Measurements from ENCODE around the gene CEPT1. TPM values are rescaled to one million over a fixed set of nuclear protein-coding genes. Genes with fewer than 3 reads are reported as not detected.
"Not testable (repeated sequence)": the region's sequence is repeated elsewhere in the genome, so short reads cannot be mapped to it uniquely, and the experiment has no call there.

CEPT1 gene
- total and polyA plus RNA-seq, 5 donors: 8.3 to 20.2 (median 18.4) TPM

DNA sequence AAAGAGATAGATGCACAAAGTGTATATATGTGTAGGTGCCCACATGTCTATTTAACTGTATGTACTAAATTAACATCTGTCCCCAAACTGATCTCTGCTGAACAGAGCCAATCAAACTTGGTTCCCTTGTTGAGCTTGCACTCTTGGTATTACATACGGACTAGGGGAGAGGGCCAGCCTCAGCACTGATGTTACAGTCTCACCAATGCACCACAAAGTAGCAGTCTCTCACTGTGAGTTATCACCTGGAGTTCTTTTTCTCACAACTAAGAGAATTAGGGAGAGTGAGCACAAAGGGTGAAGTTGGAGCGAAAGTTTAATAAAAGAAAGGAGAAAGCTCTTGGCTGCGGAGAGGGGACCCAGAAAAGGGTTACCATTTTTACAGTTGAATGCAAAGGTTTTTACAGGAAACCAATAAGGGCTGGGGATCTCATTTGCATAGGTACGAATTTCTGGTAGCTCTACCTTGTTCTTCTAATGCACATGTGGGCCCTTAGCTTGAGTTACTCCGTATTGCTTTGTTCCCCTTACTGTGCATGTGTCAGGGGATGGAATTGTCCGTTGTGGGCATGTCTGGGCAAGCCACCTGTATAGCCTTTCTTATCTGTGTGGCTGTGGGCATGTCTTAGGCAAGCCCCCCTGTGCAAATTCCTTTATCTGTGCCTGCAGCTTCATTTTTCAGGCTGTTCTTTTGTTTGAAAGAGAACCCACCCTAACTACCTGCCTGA lies 74.2 kb downstream of the CEPT1 start:
- no peak for ATAC-seq

DNA sequence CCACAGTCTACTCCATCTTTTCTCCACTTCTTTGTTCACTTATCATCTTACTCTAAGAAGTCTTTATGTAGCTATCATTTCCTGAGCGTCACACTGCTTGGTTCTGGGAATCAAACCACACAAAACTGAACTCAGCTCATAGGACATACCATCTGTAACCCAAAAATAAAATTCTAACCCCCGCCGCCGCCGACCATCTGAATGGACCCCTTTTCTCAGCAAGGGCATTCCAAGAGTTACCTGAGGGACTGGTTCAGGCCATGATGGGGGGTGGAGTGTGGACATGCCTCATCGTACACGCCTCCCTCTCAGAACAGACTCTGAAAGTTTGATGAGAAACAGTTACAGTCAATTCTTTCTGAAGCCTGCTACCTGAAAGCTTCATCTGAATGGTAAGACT lies 74.9 kb downstream of the CEPT1 start:
- H3K4me1 ChIP-seq (ENCODE audit: control insufficient read depth, insufficient read depth, low read length): peaks cover 2% of the 10 kb centered on the region
- H3K4me3 ChIP-seq (ENCODE audit: low read length): no peak overlapping the region
- ATAC-seq (no peak), DNase-seq (no peak)
- intact Hi-C loops (cut with DNase I): no loop called here
- 90% methylated on average over 7 of the region's 7 CpGs for WGBS
- H3K27ac ChIP-seq (ENCODE audit: low read length): no peak overlapping the region
- no peaks in the 10 kb centered on the region for H3K27me3 ChIP-seq (ENCODE audit: control insufficient read depth, insufficient read depth)
- H3K9me3 ChIP-seq (ENCODE audit: control insufficient read depth, low read length): no peaks in the 10 kb centered on the region

More for the DNA sequence above, 74.2 kb downstream of the CEPT1 start:
- 82% methylated on average over 6 of the region's 6 CpGs for WGBS
- no peak overlapping the region for H3K27ac ChIP-seq (ENCODE audit: low read length)
- no peaks in the 10 kb centered on the region for H3K9me3 ChIP-seq (ENCODE audit: control insufficient read depth, low read length)
- no peak for DNase-seq
- H3K4me3 ChIP-seq (ENCODE audit: low read length): no peak overlapping the region
- intact Hi-C loops (cut with DNase I): no loop called here
- no peaks in the 10 kb centered on the region for H3K27me3 ChIP-seq (ENCODE audit: control insufficient read depth, insufficient read depth)
- H3K4me1 ChIP-seq (ENCODE audit: control insufficient read depth, insufficient read depth, low read length): peaks cover 2% of the 10 kb centered on the region

DNA sequence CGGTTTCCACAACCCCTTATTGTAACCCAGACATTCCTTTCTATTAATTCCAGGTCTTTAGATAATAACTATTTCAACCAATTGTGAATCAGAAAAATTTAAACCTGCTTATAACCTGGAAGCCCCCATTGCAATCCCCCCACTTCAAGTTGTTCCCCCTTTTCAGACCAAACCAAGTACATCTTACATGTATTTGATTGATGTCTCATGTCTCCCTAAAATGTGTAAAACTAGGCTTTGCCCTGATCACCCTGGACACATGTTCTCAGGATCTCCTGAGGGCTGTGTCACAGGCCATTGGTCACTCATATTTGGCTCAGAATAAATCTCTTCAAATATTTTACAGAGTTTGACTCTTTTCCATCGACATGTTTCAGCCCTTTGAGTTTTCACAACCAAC lies 75.3 kb downstream of the CEPT1 start:
- ATAC-seq; H3K27me3 ChIP-seq (ENCODE audit: control insufficient read depth, insufficient read depth); H3K4me1 ChIP-seq (ENCODE audit: control insufficient read depth, insufficient read depth, low read length); H3K27ac ChIP-seq (ENCODE audit: low read length); H3K4me3 ChIP-seq (ENCODE audit: low read length); DNase-seq; intact Hi-C loops (cut with DNase I); H3K9me3 ChIP-seq (ENCODE audit: control insufficient read depth, low read length): not testable (repeated sequence)
- WGBS: 88% methylated on average over 2 of the region's 2 CpGs

DNA sequence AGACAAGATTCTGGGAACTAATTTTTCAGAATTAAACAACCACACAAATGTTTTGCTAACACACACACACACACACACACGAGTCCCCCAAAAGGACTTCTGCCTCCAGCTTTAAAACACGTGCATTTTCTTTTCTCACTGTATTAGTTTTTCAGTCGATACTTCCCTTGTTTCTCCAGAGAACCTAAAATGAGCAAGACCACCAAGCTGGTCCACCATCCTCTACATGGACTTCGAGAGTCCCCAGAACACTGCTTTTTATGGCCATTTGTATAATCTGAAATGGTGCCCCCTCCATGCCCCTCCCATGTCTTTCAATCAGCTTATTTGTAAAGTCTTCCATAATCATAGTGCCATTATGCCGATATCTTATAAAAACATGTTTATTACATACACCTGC lies 76.7 kb downstream of the CEPT1 start:
- 84% methylated on average over 5 of the region's 5 CpGs for WGBS
- H3K4me1 ChIP-seq (ENCODE audit: control insufficient read depth, insufficient read depth, low read length): peaks cover 2% of the 10 kb centered on the region
- intact Hi-C loops (cut with DNase I): no loop called here
- no peak overlapping the region for H3K27ac ChIP-seq (ENCODE audit: low read length)
- no peak overlapping the region for H3K4me3 ChIP-seq (ENCODE audit: low read length)
- no peak for DNase-seq
- no peaks in the 10 kb centered on the region for H3K27me3 ChIP-seq (ENCODE audit: control insufficient read depth, insufficient read depth)
- no peak for ATAC-seq
- H3K9me3 ChIP-seq (ENCODE audit: control insufficient read depth, low read length): no peaks in the 10 kb centered on the region

DNA sequence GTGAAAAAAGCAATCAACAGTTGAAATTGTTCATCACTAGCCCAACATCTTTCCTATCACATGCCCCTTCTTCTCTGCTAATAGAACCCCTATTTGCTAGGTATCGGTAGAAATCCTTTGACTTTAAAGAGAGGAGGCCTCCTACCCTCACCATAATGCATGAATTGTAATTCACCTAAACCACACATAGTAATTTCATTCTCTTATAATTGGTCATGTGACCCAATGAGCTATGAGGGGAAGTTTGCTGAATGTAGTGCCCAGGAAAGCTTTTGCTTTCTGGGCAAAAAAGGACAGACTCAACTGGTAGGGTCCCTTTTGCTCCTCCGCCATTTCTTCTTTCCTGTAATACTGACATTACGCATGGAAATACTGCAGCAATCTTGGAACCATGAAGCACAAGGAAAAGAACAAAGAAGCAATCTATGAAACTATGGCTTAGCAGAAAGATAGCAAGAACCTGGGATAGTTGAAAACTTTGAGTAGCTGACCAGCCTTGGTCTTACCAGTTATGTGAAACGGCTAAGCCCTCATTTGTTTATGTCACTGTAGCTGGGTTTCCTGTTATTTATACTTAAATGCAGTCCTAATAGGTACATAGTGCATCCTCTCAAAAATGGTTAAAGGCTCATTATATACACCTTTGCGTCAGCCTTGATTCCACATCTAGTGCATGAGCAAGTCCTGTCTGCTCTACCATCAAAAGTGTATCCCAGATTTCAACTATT lies 77.3 kb downstream of the CEPT1 start:
- no peaks in the 10 kb centered on the region for H3K9me3 ChIP-seq (ENCODE audit: control insufficient read depth, low read length)
- no peaks in the 10 kb centered on the region for H3K27me3 ChIP-seq (ENCODE audit: control insufficient read depth, insufficient read depth)
- WGBS: 76% methylated on average over 5 of the region's 5 CpGs
- H3K27ac ChIP-seq (ENCODE audit: low read length): no peak overlapping the region
- no peak overlapping the region for H3K4me3 ChIP-seq (ENCODE audit: low read length)
- intact Hi-C loops (cut with DNase I): no loop called here
- peaks cover 2% of the 10 kb centered on the region for H3K4me1 ChIP-seq (ENCODE audit: control insufficient read depth, insufficient read depth, low read length)
- no peak for DNase-seq
- ATAC-seq: no peak

DNA sequence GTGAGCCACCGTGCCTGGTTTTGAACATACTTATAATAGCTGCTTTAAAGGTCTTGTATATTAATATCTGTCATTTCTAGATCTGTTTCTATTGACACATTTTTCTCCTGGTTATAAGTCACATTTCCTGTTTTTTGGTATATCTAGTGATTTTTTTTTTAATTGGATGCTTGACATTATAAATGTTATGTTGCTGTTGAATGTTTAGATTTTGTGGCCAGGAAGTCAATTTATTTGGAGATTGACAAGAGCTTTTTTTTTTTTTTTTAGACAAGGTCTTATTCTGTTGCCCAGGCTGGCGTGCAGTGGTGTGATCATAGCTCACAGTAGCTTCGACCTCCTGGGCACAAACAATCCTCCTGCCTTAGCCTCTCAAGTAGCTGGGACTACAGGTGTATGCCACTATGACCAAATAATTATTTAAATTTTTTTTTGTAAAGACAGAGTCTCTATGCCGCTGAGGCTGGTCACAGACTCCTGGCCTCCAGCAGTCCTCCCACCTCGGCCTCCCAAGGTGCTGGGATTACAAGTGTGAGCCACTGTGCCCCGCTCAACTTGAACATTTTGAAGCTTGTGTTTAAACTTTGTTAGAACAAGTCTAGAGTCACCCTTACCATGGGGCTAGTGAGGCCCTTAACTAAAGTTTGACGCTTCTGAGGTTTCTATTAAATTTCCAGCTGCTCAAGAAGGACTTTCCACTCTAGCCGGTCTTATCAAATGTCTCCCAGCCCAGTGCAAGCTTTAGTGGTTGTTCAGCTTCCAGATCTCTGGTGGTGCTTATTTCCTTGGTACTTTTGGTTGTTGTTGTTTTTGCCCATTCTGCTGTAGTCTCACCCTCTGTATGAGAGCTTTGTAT lies 78.9 kb downstream of the CEPT1 start:
- Histone ChIP-seq H3K4me1 (ENCODE audit: control insufficient read depth, insufficient read depth, low read length) (peaks cover 2% of the 10 kb centered on the region), H3K4me3 (ENCODE audit: low read length) (no peak overlapping the region), H3K9me3 (ENCODE audit: control insufficient read depth, low read length) (no peaks in the 10 kb centered on the region), H3K27ac (ENCODE audit: low read length) (no peak overlapping the region), H3K27me3 (ENCODE audit: control insufficient read depth, insufficient read depth) (no peaks in the 10 kb centered on the region)
- WGBS: 81% methylated on average over 8 of the region's 8 CpGs
- intact Hi-C loops (cut with DNase I): no loop called here
- DNase-seq (no peak), ATAC-seq (no peak)

DNA sequence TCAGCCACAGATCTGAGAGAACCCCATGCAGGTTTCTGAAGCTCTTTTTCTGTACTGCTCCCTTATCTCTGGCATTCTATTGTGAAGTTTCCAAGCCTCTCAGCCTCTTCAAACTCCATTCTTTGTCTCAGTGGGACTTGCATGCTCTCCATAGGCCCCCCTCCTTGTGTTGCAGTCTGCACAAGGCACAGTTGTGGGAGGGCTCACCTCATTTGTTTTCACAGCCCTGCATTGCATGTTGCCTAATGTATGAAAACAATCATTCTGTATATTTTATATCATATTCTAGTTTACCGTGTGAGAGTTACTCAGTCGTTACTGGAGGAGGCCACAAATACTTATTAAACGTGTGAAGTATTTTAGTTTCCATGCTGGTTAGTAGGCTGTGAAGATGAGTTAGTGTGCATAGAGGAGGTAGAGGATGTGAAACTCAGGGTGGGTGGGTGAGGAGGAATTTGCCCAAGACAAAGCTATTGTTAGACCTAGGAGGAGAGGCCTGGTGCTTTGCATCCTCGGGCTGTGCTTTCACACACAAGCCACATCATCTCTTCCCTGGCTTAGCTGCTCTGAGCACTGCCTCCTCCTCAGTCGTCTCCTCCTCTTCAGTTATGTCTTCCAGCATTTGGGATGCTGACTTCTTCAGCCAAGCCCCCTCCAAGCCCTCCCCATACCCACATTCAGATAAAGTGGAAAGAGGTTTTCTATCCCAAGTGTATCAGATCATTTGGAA lies 79.7 kb downstream of the CEPT1 start:
- 45% methylated on average over 5 of the region's 5 CpGs for WGBS
- intact Hi-C loops (cut with DNase I): loop anchor here in 3 of 4 donors (5.0 to 10.0 kb wide), 2 partner anchors 105 to 183 kb away; no protein-coding TSS in a partner anchor
- H3K27me3 ChIP-seq (ENCODE audit: control insufficient read depth, insufficient read depth): no peaks in the 10 kb centered on the region
- no peaks in the 10 kb centered on the region for H3K9me3 ChIP-seq (ENCODE audit: control insufficient read depth, low read length)
- no peak overlapping the region for H3K4me3 ChIP-seq (ENCODE audit: low read length)
- no peak overlapping the region for H3K27ac ChIP-seq (ENCODE audit: low read length)
- peaks cover 2% of the 10 kb centered on the region for H3K4me1 ChIP-seq (ENCODE audit: control insufficient read depth, insufficient read depth, low read length)
- DNase-seq (no peak), ATAC-seq (no peak)

DNA sequence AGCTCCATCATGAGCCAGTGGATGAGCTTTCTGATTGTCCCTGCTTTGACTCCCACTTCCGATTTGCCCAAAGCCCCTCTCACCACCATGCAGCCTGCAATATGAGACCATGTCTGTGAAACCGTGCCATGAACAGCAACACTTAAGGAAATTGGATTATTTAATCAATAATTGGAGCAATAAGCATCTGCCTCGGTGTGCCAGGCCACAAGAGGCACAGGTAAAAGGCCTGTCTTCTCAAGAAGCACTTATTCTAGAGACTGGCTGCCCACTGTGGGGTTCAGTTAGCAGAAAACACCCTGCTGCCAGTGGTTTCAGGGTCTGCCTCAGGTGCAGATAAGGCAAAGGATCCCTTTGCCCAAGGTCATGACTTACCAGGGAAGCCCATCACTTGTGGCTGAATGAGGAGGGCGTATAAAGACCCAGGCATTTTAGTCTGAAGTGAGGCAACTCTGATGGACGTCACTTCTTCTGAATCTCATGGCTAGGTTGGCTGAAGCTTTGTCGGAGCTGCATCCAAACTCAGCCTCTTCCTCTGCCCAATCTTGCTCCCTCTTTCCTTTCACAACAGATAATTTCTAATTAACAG lies 80.4 kb downstream of the CEPT1 start:
- 92% methylated on average over 6 of the region's 6 CpGs for WGBS
- Histone ChIP-seq H3K4me1 (ENCODE audit: control insufficient read depth, insufficient read depth, low read length) (peaks cover 2% of the 10 kb centered on the region), H3K4me3 (ENCODE audit: low read length) (no peak overlapping the region), H3K27ac (ENCODE audit: low read length) (no peak overlapping the region), H3K27me3 (ENCODE audit: control insufficient read depth, insufficient read depth) (no peaks in the 10 kb centered on the region), H3K9me3 (ENCODE audit: control insufficient read depth, low read length) (no peaks in the 10 kb centered on the region)
- ATAC-seq (no peak), DNase-seq (no peak)
- intact Hi-C loops (cut with DNase I): loop anchor here in 3 of 4 donors (5.0 to 10.0 kb wide), 2 partner anchors 104 to 182 kb away; no protein-coding TSS in a partner anchor

DNA sequence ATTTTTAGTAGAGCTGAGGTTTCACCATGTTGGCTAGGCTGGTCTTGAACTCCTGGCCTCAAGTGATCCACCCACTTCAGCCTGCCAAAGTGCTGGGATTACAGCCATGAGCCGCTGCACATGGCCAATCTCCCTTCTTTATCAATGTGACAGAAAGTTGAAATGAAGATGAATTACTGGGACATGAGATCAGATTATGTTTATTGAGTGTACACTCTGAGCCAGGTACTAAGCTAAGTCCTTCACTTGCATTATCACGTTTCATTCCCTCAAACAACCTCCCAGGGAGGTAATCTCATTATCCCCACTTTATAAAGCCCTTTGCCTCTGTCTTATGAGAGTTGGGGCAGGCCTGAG lies 81.2 kb downstream of the CEPT1 start:
- no peaks in the 10 kb centered on the region for H3K27me3 ChIP-seq (ENCODE audit: control insufficient read depth, insufficient read depth)
- no peak for ATAC-seq
- intact Hi-C loops (cut with DNase I): loop anchor here in 3 of 4 donors (5.0 to 10.0 kb wide), 2 partner anchors 104 to 181 kb away; no protein-coding TSS in a partner anchor
- no peak overlapping the region for H3K27ac ChIP-seq (ENCODE audit: low read length)
- no peaks in the 10 kb centered on the region for H3K9me3 ChIP-seq (ENCODE audit: control insufficient read depth, low read length)
- 36% methylated on average over 2 of the region's 2 CpGs for WGBS
- no peak overlapping the region for H3K4me3 ChIP-seq (ENCODE audit: low read length)
- DNase-seq: no peak
- H3K4me1 ChIP-seq (ENCODE audit: control insufficient read depth, insufficient read depth, low read length): no peaks in the 10 kb centered on the region

DNA sequence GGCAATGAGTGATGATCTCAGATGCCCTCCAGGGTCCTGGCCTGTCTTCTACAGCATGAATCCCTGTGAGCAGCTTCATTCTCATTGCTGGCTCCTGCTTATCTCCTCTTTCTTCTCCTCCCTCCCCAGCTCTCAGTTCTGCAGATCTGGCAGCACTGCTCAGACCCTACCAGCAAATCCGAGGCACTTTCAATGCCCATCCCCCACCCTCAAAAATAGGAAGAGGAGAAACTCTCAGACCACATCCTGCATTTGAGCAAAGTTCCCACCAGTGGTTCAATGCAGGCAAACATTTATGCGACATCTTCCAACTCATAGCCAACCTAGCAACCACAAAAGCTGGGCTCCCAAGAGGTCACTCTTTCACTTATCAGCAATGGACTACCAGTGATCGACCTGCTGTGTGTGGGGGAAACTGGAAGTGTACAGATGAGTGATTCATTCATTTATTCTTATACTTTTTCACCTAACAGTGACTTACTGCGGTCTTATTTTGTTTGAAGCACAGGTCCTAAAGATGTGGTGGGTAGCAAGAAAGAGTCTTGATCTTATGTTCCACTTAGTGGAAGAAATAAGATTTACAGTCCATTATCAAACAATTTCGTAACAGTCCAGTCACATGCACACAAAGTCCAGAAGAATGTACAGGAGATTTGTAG lies 81.7 kb downstream of the CEPT1 start:
- intact Hi-C loops (cut with DNase I): loop anchor here (2.0 to 10.0 kb wide), 3 partner anchors 103 to 181 kb away; no protein-coding TSS in a partner anchor
- H3K4me1 ChIP-seq (ENCODE audit: control insufficient read depth, insufficient read depth, low read length): no peaks in the 10 kb centered on the region
- no peaks in the 10 kb centered on the region for H3K9me3 ChIP-seq (ENCODE audit: control insufficient read depth, low read length)
- 52% methylated on average over 5 of the region's 5 CpGs for WGBS
- H3K4me3 ChIP-seq (ENCODE audit: low read length): no peak overlapping the region
- DNase-seq: no peak
- H3K27ac ChIP-seq (ENCODE audit: low read length): no peak overlapping the region
- ATAC-seq: peak; percentile 30 to 40
- H3K27me3 ChIP-seq (ENCODE audit: control insufficient read depth, insufficient read depth): no peaks in the 10 kb centered on the region

Data from right cardiac atrium (tissue), 5 donors.